CD4-positive, alpha-beta T cell treated with Interleukin-17A for 4 hours (primary cell): ENCODE data around the gene SFXN1.

Experiments
- DNase-seq: peaks from one replicate; pipeline ENCODE4 v3.0.0-alpha.2; 2020; ENCODE audit warnings: mixed read lengths

The SFXN1 gene

DNA sequence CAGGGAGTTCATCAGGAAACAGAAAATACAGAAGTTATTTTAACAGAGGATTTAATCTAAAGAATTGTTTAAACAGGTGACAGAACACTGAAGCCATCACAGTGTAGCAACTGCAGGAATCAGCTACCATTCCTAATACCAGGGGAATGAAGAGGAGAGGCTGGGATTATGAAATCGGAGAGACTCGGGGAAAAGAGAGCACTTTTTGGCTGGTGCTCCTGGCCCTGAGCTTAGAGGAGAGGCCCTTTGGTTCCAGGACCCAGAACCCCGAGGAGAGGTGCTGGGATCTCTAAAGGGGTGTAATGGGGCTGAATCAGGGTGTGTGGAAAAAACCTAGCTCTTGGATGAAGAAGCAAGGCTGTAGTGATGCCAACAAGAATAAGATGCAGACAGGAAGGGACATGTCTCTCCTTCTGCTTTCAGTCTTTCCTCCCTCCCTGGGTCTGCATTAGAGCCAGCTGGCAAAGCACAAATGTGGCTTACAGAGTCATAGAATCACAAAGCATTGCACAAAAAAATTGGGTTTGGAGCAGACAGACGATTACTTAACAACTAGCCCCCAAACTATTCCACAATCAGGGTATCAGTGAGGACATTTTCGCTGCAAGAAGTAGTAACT lies 11.6 kb upstream of the SFXN1 start:
- DNase-seq, result no peak

DNA sequence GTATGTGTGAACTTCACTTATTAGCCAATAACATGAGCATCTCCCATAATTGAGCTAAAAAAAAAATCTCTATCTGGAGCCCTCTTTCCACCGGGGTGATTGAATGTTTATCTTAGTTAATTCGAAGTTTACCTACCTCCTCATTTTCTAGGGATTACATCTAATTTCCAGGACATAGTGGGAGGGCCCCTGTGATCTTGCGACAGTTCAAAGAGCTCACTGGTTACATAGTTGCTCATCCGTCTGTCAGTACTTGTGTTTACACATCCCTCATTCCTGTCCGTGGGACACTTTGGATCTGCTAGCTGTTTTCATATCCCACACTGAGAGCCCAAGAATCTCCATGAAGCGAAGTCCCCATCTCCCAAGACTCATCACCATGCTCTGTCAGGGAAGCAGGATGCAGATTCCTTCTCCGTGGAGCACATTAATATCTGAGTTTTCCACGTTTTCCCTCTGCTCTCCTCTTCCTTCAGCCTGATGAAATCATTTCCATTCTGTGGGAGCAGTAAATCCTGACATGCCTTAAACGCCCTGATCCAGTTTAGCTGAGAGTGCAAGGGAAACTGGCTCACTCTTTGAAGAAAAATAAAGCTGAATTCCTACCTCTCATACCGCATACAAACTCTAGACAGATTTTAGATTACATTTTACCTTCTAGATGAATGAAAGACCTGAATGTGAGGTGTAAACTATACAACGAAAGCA lies 10.2 kb upstream of the SFXN1 start:
- no peak for DNase-seq

DNA sequence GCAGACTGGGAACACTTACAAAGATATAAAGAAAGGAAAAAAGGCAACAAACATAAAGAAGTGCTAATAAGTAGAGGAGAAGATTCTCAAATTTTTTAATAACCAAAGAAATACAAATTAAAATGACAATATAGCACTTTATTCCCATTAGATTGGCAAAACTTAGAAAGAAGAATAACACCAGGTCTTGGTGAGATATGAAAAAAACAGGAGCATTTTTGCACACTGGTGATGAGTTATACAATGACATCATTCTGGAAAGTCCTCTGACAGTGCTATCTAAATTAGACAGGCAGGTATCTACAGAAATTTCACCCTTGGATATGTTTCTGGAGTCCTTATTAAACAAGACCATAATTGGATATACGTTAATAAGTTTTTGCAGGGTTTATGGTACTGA lies 9.5 kb upstream of the SFXN1 start:
- no peak for DNase-seq

DNA sequence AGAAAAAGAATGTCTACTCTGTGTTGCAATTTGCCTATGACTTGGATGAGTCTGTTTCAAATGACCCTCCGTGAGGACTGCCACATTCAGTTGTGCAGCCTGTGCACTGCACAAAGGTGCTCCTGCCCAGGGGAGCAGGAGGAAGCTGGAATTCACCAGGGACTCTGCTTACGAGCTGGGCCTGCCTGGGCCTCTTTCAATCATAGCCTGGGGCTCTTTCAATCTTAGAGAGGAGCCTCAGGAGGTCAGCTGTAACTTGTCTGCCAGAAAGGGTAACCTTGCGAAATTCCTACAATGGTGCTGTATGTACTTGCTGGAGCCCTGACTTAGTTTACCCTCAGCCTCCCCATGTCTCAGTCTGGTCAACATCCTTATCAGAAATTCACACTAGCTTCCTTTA lies 8.4 kb upstream of the SFXN1 start:
- DNase-seq, result no peak

- no peak for DNase-seq
These were observed 7.6 kb upstream of the SFXN1 start for GRCh38 chr5:175470781-175471180.

- DNase-seq, result no peak
These were observed 7.2 kb upstream of the SFXN1 start for GRCh38 chr5:175471196-175471595.

GRCh38 chr5:175471628-175472027 lies 6.7 kb upstream of the SFXN1 start:
- DNase-seq, result no peak

GRCh38 chr5:175472378-175472777 lies 6.0 kb upstream of the SFXN1 start:
- no peak for DNase-seq

- DNase-seq, result no peak
These were observed 3.1 kb upstream of the SFXN1 start for GRCh38 chr5:175475248-175475647.

- no peak for DNase-seq
These were observed 920 bp upstream of the SFXN1 start for GRCh38 chr5:175477440-175477839.

DNA sequence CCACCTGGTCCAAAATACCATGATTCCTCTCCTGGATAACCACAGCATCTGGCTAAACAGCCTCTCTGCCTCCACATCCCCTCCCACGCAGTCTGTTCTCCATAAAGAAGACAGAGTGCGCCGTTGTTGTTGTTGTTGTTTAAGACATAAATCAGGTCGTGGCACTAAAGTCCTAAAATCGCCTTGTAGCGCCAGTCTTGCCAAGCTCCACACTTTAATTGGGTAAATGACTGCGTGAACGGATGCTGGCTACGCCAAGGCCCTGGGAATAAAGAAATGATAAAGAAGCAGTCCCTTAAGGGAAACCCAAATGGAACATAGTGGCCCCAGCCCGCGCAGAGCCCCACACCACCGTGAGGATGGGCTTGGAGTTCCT lies 364 bp upstream of the SFXN1 start:
- DNase-seq, result no peak

DNA sequence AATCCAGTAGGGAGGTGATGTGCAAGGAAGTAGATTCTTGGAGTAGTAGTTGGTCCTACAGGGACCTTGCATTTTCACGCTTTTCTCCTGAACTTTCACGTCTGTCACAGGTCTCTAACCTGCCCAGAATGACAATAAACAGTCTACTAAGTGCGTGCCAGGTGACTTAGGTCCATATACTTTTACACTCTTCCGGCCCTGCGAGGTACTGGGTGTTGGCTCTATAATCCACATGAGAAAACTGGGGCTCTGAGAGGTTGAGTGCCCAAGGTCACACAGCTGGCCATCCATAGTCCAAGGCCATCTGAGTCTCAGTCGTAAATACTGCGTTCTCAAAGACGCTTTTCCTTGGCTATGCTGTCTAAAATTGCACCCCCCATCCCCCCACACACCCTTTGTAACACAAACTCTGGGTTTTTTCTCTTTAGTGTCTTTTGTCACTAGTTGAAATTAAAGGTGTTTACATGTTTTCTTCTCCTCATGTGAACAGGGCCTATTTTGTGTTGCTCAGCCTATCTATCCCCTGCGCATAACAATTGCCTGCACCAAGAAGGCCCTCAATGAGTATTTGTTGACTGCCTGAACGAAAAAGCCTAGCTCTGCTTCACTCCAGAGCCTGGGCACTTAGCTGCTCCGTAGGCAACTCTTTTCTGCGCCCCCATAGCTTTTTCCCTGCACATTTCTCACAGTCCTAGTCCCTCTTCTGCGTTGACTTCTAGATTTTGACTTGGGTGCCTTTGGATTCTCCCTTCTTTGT lies 943 bp downstream of the SFXN1 start:
- DNase-seq, result peak; percentile 30

DNA sequence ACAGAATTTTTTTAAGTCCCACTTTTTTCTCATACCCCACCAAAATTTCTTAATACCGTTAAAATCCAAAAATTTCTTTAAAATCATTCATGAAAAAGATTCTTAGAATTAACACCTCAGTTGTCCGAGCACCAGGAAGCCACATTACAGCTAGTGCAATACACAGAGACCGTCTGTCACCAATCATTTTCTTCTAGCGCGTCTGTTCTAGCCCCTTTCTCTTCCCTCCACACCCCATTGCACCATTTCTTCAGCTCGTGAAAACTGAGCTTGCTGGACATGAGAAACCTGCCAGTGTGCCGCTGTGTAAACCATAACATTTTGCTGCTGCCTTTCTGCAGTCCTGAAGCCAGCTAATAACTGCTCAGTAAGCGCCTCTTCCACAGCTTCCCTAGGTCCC lies 5.0 kb downstream of the SFXN1 start:
- DNase-seq, result no peak

DNA sequence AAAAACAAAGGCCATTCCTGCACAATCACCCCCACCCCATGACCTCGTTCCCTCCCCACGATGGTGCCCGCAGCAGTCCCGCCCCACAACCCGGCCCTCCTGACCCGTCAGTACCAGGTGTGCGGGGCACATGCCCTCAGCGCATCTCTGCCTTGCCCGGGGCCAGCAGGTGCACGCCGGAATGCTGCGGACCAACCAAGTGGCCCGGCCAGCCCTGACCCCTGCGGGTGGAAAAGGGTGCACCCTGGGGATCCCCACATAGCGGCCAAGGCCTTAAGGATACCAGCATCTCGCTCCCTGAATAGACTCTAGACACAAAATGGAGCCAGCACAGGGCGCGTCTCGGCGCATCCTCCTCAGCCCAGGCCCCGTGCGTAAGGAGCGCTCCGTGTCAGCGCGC lies 6.0 kb downstream of the SFXN1 start:
- no peak for DNase-seq

DNA sequence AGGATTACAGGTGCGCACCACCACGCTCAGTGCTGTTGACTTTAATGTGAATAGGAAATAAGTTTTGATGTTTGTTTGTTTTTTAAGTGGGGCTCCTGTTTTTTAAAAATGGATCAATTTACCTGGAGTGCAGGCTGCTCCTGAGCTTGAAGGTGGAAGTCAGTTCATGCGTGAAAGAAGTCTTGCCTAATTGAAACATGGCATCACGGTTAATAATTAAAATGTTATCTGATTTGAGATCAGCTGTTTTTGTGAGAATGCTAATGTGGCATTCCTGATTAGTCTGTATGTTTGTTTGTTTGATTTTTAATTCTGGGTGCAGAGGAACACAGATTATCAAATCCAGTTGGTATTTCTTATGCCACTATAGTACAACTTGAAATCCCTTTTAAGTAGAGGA lies 6.5 kb downstream of the SFXN1 start:
- no peak for DNase-seq

- DNase-seq, result no peak
These were observed 7.3 kb downstream of the SFXN1 start for GRCh38 chr5:175485631-175486030.

DNA sequence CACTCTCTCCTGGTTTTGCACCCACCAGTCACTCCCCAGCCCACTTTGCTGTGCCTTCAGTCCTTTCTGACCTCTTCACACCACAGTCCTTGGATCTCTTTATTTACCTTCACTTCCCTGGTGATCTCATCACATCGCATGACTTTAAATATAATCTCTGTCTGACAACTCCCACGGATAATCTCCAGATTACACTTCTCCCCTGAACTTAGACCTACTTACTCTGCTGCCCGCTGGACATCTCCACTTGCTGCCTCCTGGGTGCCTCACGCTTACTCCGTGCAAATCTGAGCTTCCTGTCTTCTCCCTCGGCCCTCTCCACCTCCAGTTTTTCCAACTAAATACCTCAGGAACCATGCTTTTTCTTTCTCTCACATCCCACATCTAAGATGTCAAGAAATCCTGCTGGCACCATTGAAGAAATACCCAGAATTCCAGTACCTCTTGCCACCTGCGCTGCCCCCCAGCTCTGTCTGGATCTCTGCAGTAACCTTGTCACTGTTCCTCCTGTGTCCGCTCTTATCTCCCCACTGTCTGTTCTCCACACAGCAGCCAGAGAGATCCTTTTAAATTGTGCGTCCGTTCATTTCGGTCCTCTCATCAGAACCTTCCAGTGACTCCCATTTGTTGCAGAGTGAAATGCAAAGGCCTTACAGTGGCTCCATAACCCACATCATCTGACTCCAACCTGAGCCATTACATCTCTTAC lies 9.3 kb downstream of the SFXN1 start:
- no peak for DNase-seq

- DNase-seq, result no peak
These were observed 11.5 kb downstream of the SFXN1 start for GRCh38 chr5:175489693-175490443.

- DNase-seq, result no peak
These were observed 12.9 kb downstream of the SFXN1 start for GRCh38 chr5:175491223-175491622.

- no peak for DNase-seq
These were observed 14.9 kb downstream of the SFXN1 start for GRCh38 chr5:175493260-175493659.

- no peak for DNase-seq
These were observed 15.4 kb downstream of the SFXN1 start for GRCh38 chr5:175493726-175494125.

- no peak for DNase-seq
These were observed 16.2 kb downstream of the SFXN1 start for GRCh38 chr5:175494264-175495183.
